OCI-M2 (cell line): Measurements from ENCODE around the gene NRN1.
"Not testable (repeated sequence)": the region's sequence is repeated elsewhere in the genome, so short reads cannot be mapped to it uniquely, and the experiment has no call there.

Experiments
- DNase-seq: peaks from one replicate; lab custom pipeline; 2025; ENCODE audit not compliant: unreplicated experiment; lab: John Stamatoyannopoulos, UW

Gene NRN1

DNA sequence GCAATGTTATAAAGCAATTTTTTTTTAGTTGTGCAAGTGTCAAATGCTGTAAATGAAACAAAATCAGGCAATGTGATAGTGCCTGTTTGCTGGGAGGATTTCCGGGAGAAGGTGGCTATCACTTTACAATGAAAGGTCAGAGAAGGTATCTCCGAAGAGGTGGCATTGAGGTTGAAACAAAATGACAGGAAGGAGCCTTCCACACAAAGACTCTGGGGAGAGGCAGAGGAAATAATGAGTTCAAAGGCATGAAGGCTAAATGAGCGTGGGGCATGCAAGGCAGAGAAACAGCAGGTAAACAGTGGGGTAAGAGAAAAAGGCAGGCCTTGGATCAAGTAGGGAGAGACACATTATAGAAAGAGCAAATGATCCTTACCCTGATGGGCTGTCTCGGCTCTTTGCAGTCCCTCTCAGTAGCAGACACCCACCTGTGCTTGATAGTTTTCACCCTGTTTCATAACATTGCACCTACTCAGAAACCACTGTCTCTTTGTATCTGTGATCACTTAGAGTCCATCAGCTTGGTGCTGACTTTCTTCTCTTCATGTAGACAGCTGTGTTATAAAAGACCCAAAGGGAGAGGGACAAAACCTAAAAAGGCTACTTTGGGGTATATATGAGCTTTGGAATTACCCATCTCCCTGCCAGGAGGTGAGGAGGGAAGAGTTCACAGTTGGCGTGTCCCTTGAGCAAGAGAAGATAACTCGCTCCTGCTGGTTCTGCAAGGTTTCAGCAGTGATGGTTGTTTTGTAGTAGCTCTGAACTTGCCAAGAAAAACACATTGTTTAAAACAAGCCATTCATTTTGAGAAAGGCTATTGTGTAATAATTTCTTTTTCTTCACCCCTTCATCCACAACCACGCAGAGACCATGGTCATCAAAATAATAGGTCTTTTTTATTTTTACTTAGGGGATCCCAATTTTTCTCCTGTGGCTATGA lies 22.3 kb downstream of the NRN1 start:
- no peak for DNase-seq

DNA sequence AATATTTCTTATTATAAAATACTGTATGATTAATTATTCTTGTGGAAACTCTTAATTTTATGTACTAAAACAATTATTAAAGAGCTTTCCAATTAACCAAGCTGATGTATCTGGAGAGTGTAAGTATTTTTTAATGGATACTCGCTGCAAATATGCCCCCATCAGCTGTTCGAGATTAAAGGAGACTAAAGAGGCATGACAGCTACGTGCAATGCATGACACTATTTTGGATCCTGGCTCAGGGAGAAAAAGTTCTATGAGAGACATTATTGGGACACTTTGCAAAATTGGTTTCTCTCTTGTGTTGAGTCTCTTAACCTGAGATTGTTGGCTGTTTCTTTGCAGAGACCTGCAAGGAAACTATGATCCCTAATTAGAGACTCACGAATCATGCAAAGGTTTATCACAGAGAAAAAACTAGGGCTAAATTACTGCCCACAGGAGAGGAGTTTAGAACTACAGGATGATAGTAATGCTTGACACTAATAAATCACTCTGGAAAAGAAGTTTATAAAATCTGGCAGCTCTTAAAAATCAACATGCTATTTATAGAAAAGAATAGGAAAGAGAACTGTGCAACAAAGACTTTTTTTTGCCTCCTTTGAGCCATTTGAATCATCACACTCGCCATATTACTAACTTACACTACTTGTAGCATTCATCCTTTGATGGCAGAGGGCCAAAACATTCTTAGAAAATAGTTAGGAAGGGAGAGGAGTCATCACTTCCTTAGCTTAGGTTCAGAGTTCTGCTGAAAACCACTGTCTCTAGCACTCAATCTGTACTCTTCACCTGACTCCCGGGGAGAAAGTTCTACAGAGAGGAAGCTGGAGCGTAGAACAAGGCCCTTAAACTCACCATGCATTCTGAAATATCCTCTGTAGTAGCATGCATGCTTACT lies 25.3 kb downstream of the NRN1 start:
- DNase-seq, result no peak

DNA sequence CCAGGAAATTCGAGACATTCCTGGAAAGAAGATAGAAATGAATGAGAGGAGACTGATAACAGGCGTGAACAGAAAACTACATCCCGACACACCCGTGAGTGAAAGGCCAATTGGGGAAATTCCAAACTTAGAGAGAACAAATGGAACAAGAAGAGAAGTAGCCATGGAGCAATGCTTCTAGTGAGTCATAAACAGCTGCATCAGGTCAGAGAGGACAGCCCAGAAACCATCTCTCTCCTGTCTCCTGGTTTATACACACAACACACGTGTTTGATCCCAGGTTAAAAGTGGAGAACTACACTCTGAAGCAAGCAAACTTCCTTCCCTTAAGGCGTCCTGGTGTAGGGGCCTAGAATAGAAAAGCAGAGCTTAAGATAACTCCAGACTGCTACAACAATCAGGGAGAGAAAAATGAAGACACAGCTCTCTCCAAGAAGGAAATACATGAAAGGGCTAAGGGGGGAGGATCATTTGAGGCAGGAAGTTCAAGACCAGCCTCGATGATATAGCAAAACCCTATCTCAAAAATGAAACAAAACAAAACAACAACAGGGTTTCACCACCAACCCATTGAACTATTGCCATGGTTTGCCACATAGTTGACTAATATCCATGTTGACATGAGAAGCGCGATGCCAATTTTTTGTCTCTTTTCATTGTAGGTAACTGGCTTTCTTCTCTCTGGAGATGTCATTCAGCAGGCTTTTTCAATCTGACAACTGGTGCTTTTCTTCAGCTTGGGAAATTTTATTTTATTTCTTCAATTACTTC lies 26.9 kb downstream of the NRN1 start:
- no peak for DNase-seq

DNA sequence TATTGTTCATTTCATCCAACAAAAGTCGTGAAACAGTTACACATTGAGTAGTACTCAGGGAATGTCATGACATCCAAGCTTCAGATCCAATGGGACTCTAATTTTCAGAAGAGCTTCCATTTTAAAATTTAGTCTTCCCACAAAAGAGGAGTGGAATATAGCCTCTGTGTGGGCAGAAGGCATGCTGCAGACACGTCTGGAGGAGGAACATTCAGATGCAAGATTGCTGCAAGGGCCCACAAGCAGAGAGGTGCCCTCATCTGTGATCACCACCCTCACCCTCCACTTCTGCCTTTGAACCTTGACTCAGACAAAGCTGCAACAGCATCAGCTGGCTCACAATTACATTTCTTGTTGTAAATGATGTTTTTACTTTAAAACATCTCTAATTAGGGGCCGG lies 29.9 kb downstream of the NRN1 start:
- no peak for DNase-seq

DNA sequence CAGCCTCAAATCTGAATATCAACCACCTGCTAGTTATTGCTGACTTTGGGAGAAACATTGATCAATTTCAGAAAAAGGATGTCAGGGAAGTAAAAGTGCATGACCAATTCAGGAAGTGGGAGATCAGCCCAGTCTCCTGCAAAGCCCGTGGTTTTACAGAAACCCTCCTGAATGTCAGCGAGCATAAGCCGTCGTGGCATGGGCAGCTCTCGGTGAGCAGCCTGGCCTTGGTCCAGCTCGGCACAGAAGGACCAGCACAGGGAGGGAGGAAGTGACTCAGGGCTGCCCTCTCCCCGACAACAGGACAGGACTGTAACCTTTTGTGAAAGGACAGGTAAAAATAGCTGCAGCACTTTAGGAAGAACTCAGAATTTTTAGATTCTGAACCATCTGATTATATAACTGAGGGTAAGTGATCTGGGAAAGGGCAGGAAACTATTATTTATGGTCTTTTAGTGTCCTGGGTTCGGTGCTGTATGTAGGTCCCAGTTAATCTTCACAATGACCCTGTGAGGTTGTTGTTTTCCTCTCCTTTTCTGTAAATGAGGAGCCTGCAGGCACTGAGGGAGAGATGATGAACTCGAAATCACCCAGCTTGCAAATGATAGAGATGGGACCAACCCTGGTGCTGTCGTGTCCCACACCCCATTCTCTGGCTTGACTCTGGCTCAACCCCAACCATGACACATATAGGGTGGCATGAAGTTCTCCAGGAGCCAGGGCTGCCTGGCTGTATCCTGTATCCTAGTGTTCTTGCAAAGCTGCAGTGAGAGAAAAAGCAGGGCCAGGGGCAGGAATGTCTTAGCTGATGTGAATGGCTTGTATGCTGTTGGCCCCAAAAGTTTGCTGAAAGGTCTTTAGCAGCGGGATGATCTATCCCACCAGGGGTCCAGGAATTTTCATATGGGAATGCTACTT lies 37.6 kb downstream of the NRN1 start:
- no peak for DNase-seq

DNA sequence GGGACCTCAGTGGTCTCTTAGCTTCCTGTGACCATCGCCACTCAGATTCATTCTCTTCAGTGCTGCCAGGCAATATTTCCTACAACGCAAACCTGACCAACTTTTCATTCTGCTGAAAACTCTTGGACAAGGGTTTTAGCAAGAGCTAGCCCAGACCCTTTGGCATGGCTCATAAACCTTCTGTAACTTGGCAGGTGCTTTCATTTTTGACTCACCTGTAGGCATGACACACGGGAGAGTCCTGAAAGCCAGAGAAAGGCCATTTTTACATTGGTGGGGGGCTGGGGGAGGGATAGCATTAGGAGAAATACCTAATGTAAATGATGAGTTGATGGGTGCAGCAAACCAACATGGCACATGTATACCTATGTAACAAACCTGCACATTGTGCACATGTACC lies 38.7 kb downstream of the NRN1 start:
- DNase-seq, result not testable (repeated sequence)

DNA sequence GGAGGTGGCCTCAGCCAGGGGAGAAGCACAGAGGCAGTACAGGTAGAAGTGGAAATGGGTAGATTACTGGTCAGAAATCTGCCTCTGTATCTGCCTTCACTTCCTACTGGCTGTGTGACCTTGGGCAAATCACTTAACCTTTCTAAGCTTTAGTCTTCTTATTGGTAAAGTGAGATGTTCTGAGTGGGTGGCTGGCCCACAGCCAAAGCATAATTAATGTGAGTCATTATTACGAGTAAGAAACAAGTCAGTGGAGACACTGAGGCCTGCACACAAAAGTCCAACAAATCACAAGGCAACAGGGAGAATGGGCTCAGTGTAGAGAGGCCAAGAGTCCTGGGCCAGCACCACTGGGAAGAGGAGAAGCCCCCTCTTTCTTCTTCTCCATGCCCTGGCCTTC lies 39.1 kb downstream of the NRN1 start:
- no peak for DNase-seq

DNA sequence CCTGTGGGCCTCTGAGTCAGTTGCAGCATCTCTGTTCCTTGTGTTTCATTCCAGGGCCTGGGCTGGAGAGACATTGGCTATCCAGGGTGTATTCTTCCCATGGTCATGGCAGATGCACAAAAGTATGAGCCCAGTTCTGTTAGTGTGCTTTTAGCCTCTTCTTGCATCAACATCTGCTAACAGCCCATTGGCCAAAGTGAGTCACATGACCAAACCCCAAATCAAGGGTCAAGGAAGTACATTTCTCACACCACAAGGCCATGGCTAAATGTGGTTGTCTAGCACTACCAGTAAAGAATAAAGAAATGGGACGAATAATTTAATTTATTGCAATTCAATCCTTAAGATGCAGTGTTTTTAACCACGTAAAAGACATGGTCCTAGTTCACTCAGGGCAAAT lies 43.9 kb downstream of the NRN1 start:
- DNase-seq, result no peak

DNA sequence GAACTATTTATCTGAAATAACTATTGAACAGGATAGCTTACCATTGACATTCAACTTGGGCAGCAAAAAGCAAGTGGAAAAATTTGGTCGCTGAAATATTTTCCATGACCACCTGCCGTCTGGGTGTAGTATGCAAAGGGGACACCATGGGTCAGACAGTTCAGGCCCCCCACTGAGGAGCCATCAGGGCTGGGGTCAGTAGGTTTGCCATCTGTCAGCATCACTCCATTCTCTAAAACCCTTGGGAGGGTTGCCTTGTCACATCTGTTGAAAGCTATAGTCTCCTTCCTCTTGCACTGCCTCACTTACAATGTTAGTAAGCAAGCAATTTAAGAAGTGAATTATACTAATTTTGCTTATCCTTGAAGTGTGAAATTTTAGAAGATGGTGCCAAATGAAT lies 44.9 kb downstream of the NRN1 start:
- DNase-seq, result no peak

DNA sequence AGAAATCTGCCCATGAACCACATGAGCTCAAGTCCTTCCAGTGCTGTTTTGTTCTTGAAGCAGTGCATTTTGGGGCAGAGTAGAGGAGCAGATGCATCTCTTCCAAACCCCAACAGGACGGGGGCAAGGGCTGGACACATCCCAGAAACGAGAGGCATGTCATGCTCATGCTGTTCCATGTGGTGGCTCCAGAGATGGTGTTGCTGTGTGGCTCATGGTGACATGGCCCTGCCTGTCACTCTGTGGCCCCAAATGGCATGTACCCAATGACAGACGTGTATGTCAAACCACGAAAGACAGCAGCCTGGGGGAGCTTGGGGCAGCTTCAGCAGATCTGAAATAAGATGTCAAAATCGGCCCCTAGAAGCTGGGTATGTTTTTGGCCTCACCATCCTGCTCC lies 46.3 kb downstream of the NRN1 start:
- DNase-seq, result no peak

DNA sequence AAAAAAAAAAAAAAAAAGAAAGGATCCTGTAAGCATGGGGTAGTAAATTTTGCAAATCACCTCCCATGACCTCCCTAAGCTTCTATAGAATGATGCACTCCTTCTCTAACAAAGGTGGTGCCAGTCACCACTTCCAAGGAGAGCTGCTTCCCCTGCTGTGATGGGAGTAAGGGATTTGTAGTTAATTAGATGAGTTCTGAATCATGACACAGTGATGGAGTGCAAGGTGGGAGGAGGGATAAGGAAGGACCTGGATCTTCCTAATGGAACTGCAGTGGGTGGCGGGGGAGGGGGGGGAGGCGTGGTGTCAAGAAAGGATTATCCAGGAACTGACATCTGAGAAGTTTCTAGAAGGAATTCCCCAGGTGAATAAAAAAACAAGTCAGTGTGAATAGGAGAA lies 47.8 kb downstream of the NRN1 start:
- DNase-seq, result no peak

DNA sequence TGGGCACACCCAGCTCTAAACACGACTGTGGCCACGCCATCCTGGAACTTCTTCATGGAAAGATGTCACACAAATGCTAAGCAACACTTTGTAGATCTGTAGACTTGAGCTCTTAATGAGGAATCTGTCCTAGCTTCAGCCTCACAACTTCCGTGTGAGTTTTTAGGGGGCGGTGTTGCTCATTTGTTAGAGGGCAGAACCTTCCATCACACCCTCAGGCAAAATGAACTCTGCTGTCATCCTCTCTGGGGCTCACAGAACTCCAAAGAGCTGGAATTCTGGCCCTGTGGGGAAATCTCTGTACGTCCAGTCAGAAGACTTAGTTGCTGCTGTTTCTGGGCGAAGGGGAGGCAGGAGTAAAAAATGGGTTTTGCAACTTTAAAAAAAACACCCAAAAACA lies 49.8 kb downstream of the NRN1 start:
- DNase-seq, result no peak

DNA sequence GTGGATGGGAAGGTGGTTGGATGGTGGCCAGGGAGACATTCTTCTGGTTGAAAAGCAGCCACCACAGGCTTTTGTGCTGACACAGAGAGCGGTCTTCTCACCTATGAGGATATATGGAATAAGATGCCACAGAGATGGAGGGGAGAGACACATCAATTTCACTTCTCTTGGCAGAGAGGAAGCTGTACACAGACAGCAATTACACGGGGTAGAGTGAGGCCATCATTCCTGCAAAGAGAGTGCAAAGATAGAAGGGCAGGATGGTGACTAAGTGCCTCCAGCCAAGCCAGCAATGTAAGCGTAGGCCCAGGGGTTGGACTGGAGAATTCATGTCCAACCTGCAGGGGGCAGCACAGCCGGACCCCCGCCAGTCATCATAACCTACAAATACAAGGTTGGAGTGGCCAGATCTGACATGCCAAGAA lies 56.4 kb downstream of the NRN1 start:
- no peak for DNase-seq
